Glutamatergic neuron (in vitro differentiated cells): ENCODE measurements around the gene EFS. TPM values are rescaled to one million over a fixed set of nuclear protein-coding genes. Genes with fewer than 3 reads are reported as not detected.

Experiments used
- DNase-seq: peaks from one replicate; pipeline ENCODE4 v3.0.0; 2022
- H3K27ac Mint-ChIP-seq: one replicate; pipeline ENCODE4 v1.8.0; 2020; ENCODE audit warnings: mild to moderate bottlenecking, mixed read lengths, inconsistent platforms; ENCODE audit not compliant: unreplicated experiment
- H3K27me3 Mint-ChIP-seq: one replicate; pipeline ENCODE4 v1.8.0; 2020; ENCODE audit warnings: mild to moderate bottlenecking, moderate library complexity, mixed read lengths, inconsistent platforms; ENCODE audit not compliant: unreplicated experiment
- H3K36me3 Mint-ChIP-seq: one replicate; pipeline ENCODE4 v1.8.0; 2020; ENCODE audit warnings: mild to moderate bottlenecking, mixed read lengths, inconsistent platforms; ENCODE audit not compliant: unreplicated experiment
- H3K4me1 Mint-ChIP-seq: one replicate; pipeline ENCODE4 v1.8.0; 2020; ENCODE audit warnings: mild to moderate bottlenecking, low read depth, mixed read lengths, inconsistent platforms; ENCODE audit not compliant: unreplicated experiment
- H3K4me3 Mint-ChIP-seq: one replicate; pipeline ENCODE4 v1.8.0; 2020; ENCODE audit warnings: mild to moderate bottlenecking, mixed read lengths, inconsistent platforms; ENCODE audit not compliant: unreplicated experiment
- H3K9me3 Mint-ChIP-seq: one replicate; pipeline ENCODE4 v1.8.0; 2020; ENCODE audit warnings: mild to moderate bottlenecking, moderate library complexity, mixed read lengths, inconsistent platforms; ENCODE audit not compliant: unreplicated experiment
- total RNA-seq: library from RNA; stranded (reverse); fragmentation: NEBNext Ultra II Directional; extraction: Animal tissue kit (Norgen Biotek cat#: 25700); gene quantifications from one replicate; pipeline ENCODE4 v1.2.1, GENCODE V29; 2021; ENCODE audit not compliant: unreplicated experiment
- TF ChIP-seq, protein P1 (sequence below): fragments of 200-600 bp; sonication (generic); IDR thresholded peaks from one replicate; pipeline ENCODE4 v1.5.0; 2021; ENCODE audit not compliant: partially characterized antibody, unreplicated experiment

EFS gene
- total RNA-seq, 1 donor from 2014 or later: 90.4 TPM

- TF ChIP-seq, protein P1, sequence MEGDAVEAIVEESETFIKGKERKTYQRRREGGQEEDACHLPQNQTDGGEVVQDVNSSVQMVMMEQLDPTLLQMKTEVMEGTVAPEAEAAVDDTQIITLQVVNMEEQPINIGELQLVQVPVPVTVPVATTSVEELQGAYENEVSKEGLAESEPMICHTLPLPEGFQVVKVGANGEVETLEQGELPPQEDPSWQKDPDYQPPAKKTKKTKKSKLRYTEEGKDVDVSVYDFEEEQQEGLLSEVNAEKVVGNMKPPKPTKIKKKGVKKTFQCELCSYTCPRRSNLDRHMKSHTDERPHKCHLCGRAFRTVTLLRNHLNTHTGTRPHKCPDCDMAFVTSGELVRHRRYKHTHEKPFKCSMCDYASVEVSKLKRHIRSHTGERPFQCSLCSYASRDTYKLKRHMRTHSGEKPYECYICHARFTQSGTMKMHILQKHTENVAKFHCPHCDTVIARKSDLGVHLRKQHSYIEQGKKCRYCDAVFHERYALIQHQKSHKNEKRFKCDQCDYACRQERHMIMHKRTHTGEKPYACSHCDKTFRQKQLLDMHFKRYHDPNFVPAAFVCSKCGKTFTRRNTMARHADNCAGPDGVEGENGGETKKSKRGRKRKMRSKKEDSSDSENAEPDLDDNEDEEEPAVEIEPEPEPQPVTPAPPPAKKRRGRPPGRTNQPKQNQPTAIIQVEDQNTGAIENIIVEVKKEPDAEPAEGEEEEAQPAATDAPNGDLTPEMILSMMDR: no peak
- DNase-seq: no peak
- peaks cover 14% of the 10 kb centered on the region for H3K4me1 Mint-ChIP-seq
- H3K27ac Mint-ChIP-seq: no peak overlapping the region
- no peak overlapping the region for H3K4me3 Mint-ChIP-seq
- peaks cover 12% of the 10 kb centered on the region for H3K36me3 Mint-ChIP-seq
- H3K27me3 Mint-ChIP-seq: peaks cover 10% of the 10 kb centered on the region
- peaks cover 9% of the 10 kb centered on the region for H3K9me3 Mint-ChIP-seq
Observed at GRCh38 chr14:23346693-23347405, 18.1 kb downstream of the EFS start.

DNA sequence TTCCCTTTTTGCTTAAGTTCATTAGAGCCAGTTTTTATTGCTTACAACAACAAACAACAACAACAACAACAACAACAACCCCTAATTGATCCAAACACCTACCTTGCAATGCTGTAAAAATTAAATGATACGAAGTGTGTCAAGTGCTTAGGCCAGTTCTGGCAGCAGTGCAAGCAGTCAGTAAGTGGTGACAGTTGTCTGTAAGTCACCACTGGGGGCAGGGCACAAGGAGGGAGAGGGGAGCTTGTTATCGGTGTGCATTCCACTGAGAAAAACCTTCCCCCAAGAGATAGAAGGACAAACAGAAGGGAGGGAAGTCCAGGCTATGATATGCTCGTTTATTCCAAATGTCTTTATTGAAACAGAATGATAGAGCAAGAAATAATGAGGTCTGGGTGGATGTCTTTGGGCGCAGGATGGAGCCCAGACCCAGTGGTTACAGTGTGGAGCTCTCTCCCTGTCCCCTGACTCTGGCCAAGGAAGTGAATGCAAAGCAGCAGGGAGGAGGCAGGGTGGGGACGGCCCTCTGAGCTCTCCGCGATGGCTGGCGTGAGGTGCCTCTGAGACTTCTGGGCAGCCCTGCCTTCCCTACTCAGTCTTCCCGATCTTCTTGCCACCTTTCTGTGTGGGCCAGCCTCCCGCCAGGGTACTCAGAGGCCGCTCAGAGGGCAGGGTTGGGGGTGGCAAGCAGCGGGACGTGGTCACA lies 18.8 kb downstream of the EFS start:
- TF ChIP-seq, protein P1: no peak
- Mint-ChIP-seq H3K27ac (peak overlapping the region; percentile 2), H3K27me3 (peaks cover 8% of the 10 kb centered on the region), H3K4me1 (peaks cover 12% of the 10 kb centered on the region), H3K36me3 (peaks cover 9% of the 10 kb centered on the region), H3K9me3 (peaks cover 9% of the 10 kb centered on the region), H3K4me3 (no peak overlapping the region)
- DNase-seq: no peak

DNA sequence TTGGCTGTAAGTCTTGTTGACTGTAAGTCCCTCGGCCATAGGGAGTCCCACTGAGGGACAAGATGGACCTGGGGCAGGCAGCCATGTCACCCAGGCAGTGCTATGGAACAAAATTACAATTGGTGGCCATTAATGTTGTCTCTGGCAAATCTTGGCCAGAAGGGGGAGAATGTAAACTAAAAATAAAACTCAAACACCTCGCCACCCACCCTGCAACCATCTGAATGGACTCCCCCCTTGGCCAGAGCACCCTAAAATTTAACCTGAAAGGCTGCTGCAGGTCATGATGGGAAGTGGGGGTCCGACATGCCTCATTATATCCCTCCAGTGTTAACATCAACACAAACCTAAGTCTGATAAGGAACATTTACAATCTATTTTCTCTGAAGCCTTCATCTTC lies 20.5 kb downstream of the EFS start:
- Mint-ChIP-seq H3K27ac (no peak overlapping the region), H3K27me3 (peaks cover 3% of the 10 kb centered on the region), H3K4me1 (peaks cover 6% of the 10 kb centered on the region), H3K4me3 (no peak overlapping the region), H3K36me3 (peaks cover 5% of the 10 kb centered on the region), H3K9me3 (peaks cover 4% of the 10 kb centered on the region)
- TF ChIP-seq, protein P1: no peak
- no peak for DNase-seq

- Mint-ChIP-seq H3K4me3 (no peak overlapping the region), H3K27me3 (no peaks in the 10 kb centered on the region), H3K9me3 (peaks cover 5% of the 10 kb centered on the region), H3K27ac (no peak overlapping the region), H3K36me3 (peaks cover 5% of the 10 kb centered on the region), H3K4me1 (no peaks in the 10 kb centered on the region)
- no peak for DNase-seq
- TF ChIP-seq, protein P1: no peak
Observed at GRCh38 chr14:23339506-23340268, 25.3 kb downstream of the EFS start.
